T-helper 2 cell treated with Interferon-gamma antibody and Interleukin-4, amounts not matched to agents 5 μg/mL and 100 μg/mL, for 36 hours (primary cell): ENCODE measurements around the gene SCYL1.

Source experiments
- DNase-seq: peaks from one replicate; pipeline ENCODE4 v3.0.0; 2021; ENCODE audit warnings: low spot score
- H3K27ac Mint-ChIP-seq: one replicate; pipeline ENCODE4 v1.8.0; 2021; ENCODE audit warnings: mild to moderate bottlenecking, mixed read lengths
- H3K27me3 Mint-ChIP-seq: one replicate; pipeline ENCODE4 v1.8.0; 2021; ENCODE audit warnings: low read depth, mixed read lengths
- H3K36me3 Mint-ChIP-seq: one replicate; pipeline ENCODE4 v1.8.0; 2021; ENCODE audit warnings: low read depth, mixed read lengths
- H3K4me1 Mint-ChIP-seq: one replicate; pipeline ENCODE4 v1.8.0; 2021; ENCODE audit warnings: low read depth, mixed read lengths
- H3K4me3 Mint-ChIP-seq: one replicate; pipeline ENCODE4 v1.8.0; 2022; ENCODE audit warnings: mild to moderate bottlenecking, moderate library complexity, mixed read lengths
- H3K9me3 Mint-ChIP-seq: one replicate; pipeline ENCODE4 v1.8.0; 2021; ENCODE audit warnings: mixed read lengths

Gene SCYL1

DNA sequence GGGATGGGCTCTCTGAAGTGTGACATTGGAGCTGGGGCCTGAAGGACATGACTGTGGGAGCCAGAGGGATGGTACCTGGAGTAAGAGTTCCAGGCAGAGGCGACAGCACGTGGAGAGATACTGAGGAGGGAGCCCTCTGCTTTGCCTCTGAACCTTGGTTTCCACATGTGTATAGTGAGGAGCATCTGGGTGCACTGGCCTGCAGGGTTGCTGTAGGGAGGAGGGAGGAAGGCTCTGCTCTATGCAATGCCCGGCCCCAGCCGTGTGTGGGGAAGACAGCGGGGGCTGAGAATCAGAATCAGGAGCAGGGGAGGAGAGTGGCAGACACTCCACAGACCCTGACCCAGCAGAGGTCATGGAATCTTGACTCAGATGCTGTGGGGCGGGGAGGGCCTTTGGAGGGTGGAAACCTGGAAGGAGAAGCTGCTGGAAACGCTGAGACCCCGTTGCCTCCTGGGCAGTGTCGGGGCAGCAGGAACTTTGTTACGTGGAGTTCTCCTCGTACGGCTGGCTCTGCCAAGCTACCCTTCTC lies 4.0 kb downstream of the SCYL1 start:
- Mint-ChIP-seq H3K4me1 (peaks cover 22% of the 10 kb centered on the region), H3K27me3 (no peaks in the 10 kb centered on the region), H3K9me3 (no peaks in the 10 kb centered on the region), H3K36me3 (peaks cover 33% of the 10 kb centered on the region), H3K27ac (peak overlapping the region; percentile 62), H3K4me3 (no peak overlapping the region)
- no peak for DNase-seq

DNA sequence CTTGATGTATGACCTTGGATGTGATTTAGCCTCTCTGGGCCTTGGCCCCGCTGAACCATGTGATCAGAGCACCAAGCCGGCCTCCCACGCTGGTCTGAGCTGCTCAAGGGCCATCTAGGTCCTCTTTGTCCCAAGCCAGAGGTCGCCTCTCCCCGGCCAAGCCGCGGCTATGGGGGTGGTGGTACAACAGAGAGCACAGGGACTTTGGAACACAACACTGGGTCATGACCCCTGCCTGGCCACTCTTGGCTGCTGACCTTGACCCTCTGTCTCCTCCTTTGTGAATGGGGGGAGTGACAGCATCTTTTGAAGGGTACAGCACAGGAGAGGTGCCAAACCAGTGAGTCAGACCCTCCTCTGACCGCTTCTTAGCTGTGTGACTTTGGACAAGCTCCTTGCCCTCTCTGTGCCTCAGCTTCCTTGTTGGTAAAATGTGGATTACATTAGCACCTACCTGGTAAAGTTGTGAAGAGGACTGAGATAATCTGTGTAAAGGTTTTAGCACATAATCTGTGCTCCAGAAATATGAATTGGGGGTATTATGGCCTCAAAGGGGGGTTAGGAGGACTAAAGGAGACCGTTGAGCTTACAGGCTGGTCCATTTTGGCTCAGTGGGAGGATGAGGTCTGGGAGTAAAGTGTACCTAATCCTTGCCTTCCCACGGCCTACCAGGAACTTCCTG lies 4.7 kb downstream of the SCYL1 start:
- H3K36me3 Mint-ChIP-seq: peaks cover 36% of the 10 kb centered on the region
- no peak overlapping the region for H3K27ac Mint-ChIP-seq
- H3K4me1 Mint-ChIP-seq: peaks cover 16% of the 10 kb centered on the region
- H3K4me3 Mint-ChIP-seq: no peak overlapping the region
- no peaks in the 10 kb centered on the region for H3K9me3 Mint-ChIP-seq
- no peak for DNase-seq
- H3K27me3 Mint-ChIP-seq: no peaks in the 10 kb centered on the region

DNA sequence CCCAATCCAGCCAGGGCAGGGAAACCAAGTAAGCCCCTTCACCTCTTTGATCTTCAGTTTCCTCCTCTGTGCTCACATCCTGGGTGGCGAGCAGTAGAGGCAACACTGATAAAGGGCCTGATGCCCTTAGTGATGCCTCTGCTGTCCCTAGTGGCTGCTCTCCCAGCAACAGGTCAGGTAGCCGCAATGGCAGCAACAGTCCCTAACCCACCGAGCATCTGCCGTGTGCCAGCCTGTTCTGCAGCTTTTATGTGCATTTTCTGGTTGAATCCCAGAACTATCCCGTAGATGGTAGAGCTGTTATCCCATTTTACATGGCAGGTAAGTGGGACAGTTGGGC lies 5.2 kb downstream of the SCYL1 start:
- Mint-ChIP-seq H3K9me3 (no peaks in the 10 kb centered on the region), H3K27me3 (no peaks in the 10 kb centered on the region), H3K27ac (peak overlapping the region; percentile 49), H3K36me3 (peaks cover 37% of the 10 kb centered on the region), H3K4me1 (peaks cover 16% of the 10 kb centered on the region), H3K4me3 (no peak overlapping the region)
- DNase-seq: no peak

DNA sequence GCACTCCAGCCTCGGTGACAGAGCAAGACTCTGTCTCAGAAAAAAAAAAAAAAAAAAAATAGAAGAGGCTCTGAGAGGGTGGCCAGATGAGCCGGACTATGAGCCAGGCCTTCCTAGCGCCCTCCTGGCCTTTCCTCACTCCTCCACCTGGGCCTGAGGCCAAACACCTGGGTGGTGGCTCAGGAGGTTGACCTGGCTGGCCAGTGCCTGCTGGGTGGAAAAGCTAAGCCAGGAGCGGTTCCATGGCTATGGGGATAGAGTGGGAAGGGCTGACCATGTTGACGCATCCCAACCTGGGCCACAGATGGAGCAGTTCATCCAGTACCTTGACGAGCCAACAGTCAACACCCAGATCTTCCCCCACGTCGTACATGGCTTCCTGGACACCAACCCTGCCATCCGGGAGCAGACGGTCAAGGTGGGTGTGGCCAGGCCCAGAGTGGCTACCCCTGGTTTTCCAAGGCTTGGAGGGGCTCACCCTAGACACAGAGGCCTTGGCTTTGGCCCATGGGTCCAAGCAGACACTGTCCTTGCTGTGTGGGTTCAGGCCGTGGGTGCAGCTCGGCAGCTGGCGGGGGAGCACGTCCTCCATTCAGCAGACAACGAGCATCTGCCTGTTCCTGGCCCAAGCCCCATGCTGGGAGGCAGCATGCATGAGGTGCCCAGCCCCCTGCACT lies 7.6 kb downstream of the SCYL1 start:
- H3K36me3 Mint-ChIP-seq: peaks cover 39% of the 10 kb centered on the region
- no peaks in the 10 kb centered on the region for H3K9me3 Mint-ChIP-seq
- no peaks in the 10 kb centered on the region for H3K27me3 Mint-ChIP-seq
- no peak overlapping the region for H3K4me3 Mint-ChIP-seq
- H3K4me1 Mint-ChIP-seq: peaks cover 11% of the 10 kb centered on the region
- DNase-seq: no peak
- H3K27ac Mint-ChIP-seq: no peak overlapping the region

DNA sequence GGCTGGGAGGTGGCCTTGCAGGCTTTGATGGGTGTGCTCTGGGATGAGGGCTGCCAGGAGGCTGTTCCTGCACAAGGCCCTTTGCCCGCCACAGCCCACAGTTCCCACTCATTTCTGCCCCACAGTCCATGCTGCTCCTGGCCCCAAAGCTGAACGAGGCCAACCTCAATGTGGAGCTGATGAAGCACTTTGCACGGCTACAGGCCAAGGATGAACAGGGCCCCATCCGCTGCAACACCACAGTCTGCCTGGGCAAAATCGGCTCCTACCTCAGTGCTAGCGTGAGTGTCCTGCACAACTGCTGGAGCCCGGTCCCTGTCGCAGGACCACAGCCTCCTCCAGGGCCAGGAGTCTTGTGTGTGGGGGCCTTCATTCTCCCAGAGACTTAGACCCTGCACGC lies 10.2 kb downstream of the SCYL1 start:
- H3K4me1 Mint-ChIP-seq: peaks cover 2% of the 10 kb centered on the region
- H3K36me3 Mint-ChIP-seq: peaks cover 28% of the 10 kb centered on the region
- no peak overlapping the region for H3K27ac Mint-ChIP-seq
- H3K9me3 Mint-ChIP-seq: no peaks in the 10 kb centered on the region
- no peak for DNase-seq
- H3K4me3 Mint-ChIP-seq: no peak overlapping the region
- H3K27me3 Mint-ChIP-seq: no peaks in the 10 kb centered on the region

DNA sequence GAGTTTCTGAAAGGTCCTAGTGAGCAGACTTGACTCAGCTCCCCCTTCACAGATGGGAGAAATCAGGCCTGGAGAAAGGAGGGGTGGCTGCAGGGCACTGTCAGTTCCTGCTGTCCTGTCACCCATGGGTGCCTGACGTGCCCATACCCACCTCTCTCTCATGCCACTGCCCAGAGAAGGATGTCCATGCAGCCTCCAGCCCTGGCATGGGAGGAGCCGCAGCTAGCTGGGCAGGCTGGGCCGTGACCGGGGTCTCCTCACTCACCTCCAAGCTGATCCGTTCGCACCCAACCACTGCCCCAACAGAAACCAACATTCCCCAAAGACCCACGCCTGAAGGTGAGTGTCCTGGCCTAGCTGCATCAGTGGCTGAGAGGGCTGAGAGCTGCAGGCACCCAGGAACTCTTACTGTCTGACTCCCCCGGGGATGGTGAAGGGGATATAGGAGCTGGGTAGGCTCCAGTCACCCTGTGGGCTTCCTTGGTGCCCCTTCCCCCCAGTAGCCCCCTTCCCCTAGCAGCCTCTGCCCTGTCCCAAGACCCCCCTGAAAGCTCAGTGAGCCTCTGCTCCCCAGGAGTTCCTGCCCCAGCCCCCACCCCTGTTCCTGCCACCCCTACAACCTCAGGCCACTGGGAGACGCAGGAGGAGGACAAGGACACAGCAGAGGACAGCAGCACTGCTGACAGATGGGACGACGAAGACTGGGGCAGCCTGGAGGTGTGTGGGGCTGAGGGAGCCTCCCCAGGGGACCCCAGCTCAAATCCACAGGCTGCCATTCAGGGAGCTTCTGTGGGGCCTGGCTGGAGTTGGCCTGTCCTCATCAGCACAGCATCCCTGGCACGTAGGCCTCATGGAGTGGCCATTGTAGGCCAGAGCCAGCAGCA lies 11.8 kb downstream of the SCYL1 start:
- H3K27ac Mint-ChIP-seq: no peak overlapping the region
- no peak overlapping the region for H3K4me3 Mint-ChIP-seq
- no peak for DNase-seq
- no peaks in the 10 kb centered on the region for H3K4me1 Mint-ChIP-seq
- peaks cover 17% of the 10 kb centered on the region for H3K36me3 Mint-ChIP-seq
- no peaks in the 10 kb centered on the region for H3K27me3 Mint-ChIP-seq
- no peaks in the 10 kb centered on the region for H3K9me3 Mint-ChIP-seq

DNA sequence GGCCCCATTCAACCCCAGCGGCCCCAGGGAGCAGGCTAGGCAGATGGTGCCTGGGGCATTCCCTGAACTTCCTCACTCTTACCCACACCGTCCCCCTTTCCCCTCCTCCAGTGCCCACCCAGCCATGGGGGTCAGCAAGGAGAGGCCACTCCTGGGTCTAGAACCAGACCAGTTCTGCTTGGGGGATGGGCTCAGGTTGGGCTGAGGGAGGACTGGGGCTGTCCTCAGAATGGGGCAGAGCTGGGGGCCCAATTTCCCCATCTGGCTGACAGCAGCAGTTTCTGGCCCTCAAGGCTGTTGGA lies 12.4 kb downstream of the SCYL1 start:
- no peak overlapping the region for H3K4me3 Mint-ChIP-seq
- H3K27ac Mint-ChIP-seq: no peak overlapping the region
- H3K27me3 Mint-ChIP-seq: no peaks in the 10 kb centered on the region
- no peaks in the 10 kb centered on the region for H3K9me3 Mint-ChIP-seq
- H3K4me1 Mint-ChIP-seq: peaks cover 2% of the 10 kb centered on the region
- H3K36me3 Mint-ChIP-seq: peaks cover 15% of the 10 kb centered on the region
- no peak for DNase-seq

DNA sequence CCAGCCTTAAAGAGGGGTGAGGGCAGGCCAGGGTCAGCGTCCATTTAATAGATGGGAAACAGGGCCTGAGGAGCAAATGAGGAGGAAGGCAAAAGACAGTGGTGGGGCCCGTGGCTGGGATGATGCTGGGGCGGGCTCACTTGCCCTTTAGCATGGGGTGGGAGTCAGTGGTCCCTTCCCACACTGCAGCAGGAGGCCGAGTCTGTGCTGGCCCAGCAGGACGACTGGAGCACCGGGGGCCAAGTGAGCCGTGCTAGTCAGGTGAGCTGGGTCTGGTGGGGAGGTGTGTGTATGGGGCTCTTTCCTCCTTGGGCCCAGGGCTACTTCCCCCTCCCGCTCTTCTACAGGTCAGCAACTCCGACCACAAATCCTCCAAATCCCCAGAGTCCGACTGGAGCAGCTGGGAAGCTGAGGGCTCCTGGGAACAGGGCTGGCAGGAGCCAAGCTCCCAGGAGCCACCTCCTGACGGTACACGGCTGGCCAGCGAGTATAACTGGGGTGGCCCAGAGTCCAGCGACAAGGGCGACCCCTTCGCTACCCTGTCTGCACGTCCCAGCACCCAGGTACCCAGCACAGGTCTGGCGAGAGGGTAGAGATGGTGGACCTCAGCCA lies 12.8 kb downstream of the SCYL1 start:
- H3K4me1 Mint-ChIP-seq: peaks cover 3% of the 10 kb centered on the region
- H3K27me3 Mint-ChIP-seq: no peaks in the 10 kb centered on the region
- DNase-seq: no peak
- H3K4me3 Mint-ChIP-seq: no peak overlapping the region
- H3K9me3 Mint-ChIP-seq: no peaks in the 10 kb centered on the region
- H3K27ac Mint-ChIP-seq: no peak overlapping the region
- H3K36me3 Mint-ChIP-seq: peaks cover 14% of the 10 kb centered on the region

DNA sequence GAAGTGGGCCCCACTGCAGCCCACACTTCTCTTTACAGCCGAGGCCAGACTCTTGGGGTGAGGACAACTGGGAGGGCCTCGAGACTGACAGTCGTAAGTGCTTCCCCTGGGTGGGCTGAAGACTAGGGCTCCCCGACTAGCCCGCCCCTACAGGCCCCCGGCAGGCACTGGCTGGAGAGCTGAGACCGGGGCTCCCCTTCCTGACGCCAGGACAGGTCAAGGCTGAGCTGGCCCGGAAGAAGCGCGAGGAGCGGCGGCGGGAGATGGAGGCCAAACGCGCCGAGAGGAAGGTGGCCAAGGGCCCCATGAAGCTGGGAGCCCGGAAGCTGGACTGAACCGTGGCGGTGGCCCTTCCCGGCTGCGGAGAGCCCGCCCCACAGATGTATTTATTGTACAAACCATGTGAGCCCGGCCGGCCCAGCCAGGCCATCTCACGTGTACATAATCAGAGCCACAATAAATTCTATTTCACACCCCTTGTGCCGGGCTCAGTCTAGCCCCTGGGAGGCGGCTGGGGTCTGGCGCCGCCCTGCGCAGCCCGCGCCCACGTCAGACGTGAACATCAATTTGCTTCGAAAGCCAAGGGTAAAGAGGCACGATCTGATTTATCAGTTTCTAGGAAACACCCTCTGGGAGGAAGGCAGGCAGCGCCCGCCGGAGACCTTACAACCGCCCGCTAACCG lies 13.5 kb downstream of the SCYL1 start:
- peak overlapping the region; percentile 45 for H3K4me3 Mint-ChIP-seq
- H3K4me1 Mint-ChIP-seq: peaks cover 3% of the 10 kb centered on the region
- no peak for DNase-seq
- H3K9me3 Mint-ChIP-seq: no peaks in the 10 kb centered on the region
- no peak overlapping the region for H3K27ac Mint-ChIP-seq
- no peaks in the 10 kb centered on the region for H3K27me3 Mint-ChIP-seq
- H3K36me3 Mint-ChIP-seq: peaks cover 16% of the 10 kb centered on the region

DNA sequence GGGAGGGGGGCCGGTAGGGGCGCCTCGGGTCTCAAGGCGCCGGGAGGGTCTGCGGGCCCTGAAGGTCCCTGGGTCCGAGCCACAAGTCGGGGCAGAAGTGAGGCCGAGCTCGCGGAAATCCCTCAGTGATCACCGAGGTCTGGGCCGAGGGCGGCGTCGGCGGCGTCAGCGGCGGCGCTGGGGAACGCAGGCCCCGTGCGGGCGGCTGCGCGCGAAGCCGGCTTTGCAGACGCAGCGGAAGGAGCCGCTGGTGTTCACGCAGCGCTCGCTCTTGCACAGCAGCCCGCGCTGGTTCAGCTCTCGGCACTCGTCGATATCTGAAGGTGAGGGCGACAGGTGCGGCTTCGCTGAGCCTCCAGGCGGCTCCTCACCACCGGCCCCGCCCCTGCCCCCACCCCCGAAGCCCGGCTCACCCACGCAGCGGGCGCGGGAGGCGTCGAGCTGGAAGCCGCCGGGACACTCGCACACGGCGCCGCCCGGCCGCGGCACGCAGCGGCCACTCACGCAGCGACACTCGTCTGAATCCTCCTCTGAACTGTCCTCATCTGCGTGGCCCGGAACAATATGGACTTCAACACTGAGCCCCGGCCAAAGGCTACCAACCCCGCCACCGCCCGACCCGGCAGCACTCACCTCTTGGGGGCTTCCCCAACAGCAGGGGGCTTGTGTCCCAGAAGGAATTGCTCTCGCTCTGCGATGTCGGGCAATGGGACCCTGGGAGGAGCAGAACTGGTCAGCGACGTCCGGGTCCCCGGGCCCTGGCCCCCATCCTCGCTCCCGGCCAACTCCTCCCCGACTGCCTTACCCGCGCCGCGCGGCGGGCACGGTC lies 14.2 kb downstream of the SCYL1 start:
- Mint-ChIP-seq H3K27me3 (no peaks in the 10 kb centered on the region), H3K4me1 (peaks cover 8% of the 10 kb centered on the region), H3K27ac (no peak overlapping the region), H3K4me3 (no peak overlapping the region), H3K36me3 (peaks cover 20% of the 10 kb centered on the region), H3K9me3 (no peaks in the 10 kb centered on the region)
- no peak for DNase-seq

DNA sequence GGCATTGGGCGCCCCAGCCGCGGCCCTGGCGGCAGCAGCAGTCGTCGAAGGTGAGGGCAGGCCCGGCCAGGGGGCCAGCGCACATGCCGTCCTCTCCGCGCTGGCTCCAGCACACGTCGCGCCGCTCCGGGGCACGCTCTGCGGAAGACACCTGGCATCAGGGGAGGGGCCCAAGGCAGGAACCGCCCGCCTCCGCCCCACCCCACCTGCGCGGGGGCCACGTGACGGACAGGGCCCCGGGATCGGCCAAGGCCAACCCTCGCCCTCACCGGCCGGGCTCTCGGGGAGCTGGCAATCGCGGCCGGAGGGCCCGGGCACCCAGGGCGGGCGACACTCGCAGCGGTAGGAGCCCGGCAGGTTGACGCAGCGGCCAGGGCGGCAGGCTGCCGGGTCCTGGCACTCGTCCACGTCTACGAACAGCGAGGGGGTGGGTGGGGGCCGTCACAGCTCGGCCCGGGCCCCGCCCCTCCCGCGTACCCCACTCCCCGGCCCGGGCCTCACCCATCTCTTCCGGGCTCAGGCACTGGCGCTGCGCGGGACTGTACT lies 14.9 kb downstream of the SCYL1 start:
- Mint-ChIP-seq H3K36me3 (peaks cover 16% of the 10 kb centered on the region), H3K4me3 (peak overlapping the region; percentile 79), H3K4me1 (peaks cover 11% of the 10 kb centered on the region), H3K9me3 (no peaks in the 10 kb centered on the region), H3K27ac (no peak overlapping the region), H3K27me3 (no peaks in the 10 kb centered on the region)
- DNase-seq: no peak

DNA sequence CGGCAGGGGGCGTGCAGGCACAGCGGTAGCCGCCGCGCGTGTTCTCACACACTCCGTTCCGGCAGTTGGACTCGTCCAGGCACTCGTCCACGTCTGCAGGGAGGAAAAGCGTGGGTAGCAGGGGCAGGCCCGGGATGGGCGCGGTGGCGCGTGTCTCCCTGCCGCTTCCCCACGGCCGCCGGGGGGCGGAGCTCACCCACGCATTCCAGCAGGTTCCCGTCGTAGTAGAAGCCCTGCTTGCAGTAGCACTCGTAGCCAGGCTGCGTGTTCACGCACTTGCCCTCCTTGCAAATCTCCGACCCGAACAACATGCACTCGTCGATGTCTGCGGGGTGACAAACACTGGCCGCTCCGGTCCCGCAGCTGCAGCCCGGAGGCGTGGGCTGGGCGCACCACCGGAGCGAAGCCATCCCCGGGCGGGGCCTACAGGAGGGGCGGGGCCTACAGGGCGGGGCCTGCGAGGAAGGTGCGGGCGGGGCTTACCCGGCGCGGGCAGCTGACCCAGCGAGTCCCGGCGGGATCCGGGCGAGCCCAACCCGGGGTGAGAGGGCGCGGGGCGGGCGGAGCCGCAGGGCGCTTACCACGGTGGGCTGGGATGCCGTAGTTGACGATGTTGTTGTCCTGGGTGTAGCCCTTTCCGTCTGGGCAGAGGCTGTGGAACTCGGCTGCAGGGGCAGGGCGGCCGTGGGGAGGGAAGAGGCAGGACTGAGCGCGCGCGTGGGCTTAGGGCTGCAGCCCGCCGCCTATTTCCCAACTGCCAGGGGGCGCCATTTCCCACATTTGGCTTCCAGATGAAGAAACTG lies 15.6 kb downstream of the SCYL1 start:
- Mint-ChIP-seq H3K9me3 (no peaks in the 10 kb centered on the region), H3K27me3 (no peaks in the 10 kb centered on the region), H3K36me3 (peaks cover 16% of the 10 kb centered on the region), H3K4me1 (peaks cover 12% of the 10 kb centered on the region), H3K4me3 (peak overlapping the region; percentile 79), H3K27ac (peak overlapping the region; percentile 71)
- peak; percentile 88 for DNase-seq
